HL-60 (cell line): ENCODE results near the gene BFSP2.

Experiments used
- DNase-seq, 2 experiments: peaks; one replicate each; pipeline ENCODE4 v3.0.0-alpha.2; 2010 to 2020; ENCODE audit warnings: low read depth in 1 of 2, low spot score in 1 of 2
- H3K27ac ChIP-seq: fragments of 250-450 bp; sonication (Bioruptor Pico); replicated peaks from 2 replicates; pipeline ENCODE4 v1.5.1; 2020; ENCODE audit warnings: mild to moderate bottlenecking, moderate library complexity
- H3K27me3 ChIP-seq: fragments of 250-450 bp; sonication (Bioruptor Pico); 2 replicates; pipeline ENCODE4 v1.5.1; 2021; ENCODE audit warnings: mild to moderate bottlenecking, moderate library complexity; ENCODE audit not compliant: insufficient read depth, poor library complexity, severe bottlenecking
- H3K4me3 ChIP-seq: replicated peaks from 2 replicates; pipeline ENCODE4 v1.5.1; 2011; ENCODE audit warnings: mild to moderate bottlenecking, control low read depth, low read length; ENCODE audit not compliant: insufficient read depth
- CTCF ChIP-seq: IDR thresholded peaks from one replicate; pipeline ENCODE4 v1.5.1; 2011; ENCODE audit warnings: low read length, control low read depth, inconsistent platforms; ENCODE audit not compliant: insufficient read depth
- GABPA ChIP-seq: IDR thresholded peaks from 2 replicates; pipeline ENCODE4 v1.6.1; 2012; ENCODE audit warnings: low read depth
- POLR2AphosphoS5 ChIP-seq: IDR thresholded peaks from 2 replicates; pipeline ENCODE4 v1.6.1; 2012; ENCODE audit warnings: low read depth
- SPI1 ChIP-seq: IDR thresholded peaks from 2 replicates; pipeline ENCODE4 v1.6.1; 2012; ENCODE audit warnings: low read depth, mild to moderate bottlenecking, borderline replicate concordance
- TF ChIP-seq, protein P1 (sequence below): IDR thresholded peaks from 2 replicates; pipeline ENCODE4 v1.6.1; 2012; ENCODE audit warnings: low read depth; ENCODE audit not compliant: insufficient replicate concordance

The BFSP2 gene

GRCh38 chr3:133367403-133367802 is 32.5 kb upstream of the BFSP2 start:
- no peak overlapping the region for H3K4me3 ChIP-seq

DNA sequence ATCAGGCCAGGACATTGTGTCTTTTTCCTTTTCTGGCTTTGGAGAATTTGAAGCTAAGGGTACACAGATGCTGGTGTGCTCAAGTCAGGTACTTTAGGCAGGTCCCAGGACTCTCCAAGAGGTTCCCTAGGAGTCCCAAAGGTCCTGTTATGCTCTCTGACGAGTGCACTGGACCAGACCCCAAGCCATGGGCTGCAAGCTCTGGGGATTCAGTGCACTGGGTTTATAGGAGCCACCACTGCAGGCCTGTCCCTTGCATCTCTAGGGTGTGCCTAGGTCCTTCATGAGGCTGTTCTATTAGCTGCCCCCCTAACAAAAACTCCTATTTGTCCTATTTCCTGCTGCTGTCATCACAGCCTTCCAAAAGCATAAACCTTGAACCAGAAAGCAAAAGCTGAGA is 31.9 kb upstream of the BFSP2 start:
- DNase-seq, result no peak
- no peak overlapping the region for H3K27ac ChIP-seq
- H3K4me3 ChIP-seq, result no peak overlapping the region
- no peak for TF ChIP-seq POLR2AphosphoS5
- TF ChIP-seq GABPA, result no peak
- TF ChIP-seq, protein P1, sequence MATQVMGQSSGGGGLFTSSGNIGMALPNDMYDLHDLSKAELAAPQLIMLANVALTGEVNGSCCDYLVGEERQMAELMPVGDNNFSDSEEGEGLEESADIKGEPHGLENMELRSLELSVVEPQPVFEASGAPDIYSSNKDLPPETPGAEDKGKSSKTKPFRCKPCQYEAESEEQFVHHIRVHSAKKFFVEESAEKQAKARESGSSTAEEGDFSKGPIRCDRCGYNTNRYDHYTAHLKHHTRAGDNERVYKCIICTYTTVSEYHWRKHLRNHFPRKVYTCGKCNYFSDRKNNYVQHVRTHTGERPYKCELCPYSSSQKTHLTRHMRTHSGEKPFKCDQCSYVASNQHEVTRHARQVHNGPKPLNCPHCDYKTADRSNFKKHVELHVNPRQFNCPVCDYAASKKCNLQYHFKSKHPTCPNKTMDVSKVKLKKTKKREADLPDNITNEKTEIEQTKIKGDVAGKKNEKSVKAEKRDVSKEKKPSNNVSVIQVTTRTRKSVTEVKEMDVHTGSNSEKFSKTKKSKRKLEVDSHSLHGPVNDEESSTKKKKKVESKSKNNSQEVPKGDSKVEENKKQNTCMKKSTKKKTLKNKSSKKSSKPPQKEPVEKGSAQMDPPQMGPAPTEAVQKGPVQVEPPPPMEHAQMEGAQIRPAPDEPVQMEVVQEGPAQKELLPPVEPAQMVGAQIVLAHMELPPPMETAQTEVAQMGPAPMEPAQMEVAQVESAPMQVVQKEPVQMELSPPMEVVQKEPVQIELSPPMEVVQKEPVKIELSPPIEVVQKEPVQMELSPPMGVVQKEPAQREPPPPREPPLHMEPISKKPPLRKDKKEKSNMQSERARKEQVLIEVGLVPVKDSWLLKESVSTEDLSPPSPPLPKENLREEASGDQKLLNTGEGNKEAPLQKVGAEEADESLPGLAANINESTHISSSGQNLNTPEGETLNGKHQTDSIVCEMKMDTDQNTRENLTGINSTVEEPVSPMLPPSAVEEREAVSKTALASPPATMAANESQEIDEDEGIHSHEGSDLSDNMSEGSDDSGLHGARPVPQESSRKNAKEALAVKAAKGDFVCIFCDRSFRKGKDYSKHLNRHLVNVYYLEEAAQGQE, result no peak
- TF ChIP-seq SPI1, result no peak
- no peak for TF ChIP-seq CTCF
- H3K27me3 ChIP-seq, result peaks cover 7% of the 10 kb centered on the region

More at GRCh38 chr3:133367403-133367802, 32.5 kb upstream of the BFSP2 start:
- Histone ChIP-seq H3K27ac (no peak overlapping the region), H3K27me3 (peaks cover 7% of the 10 kb centered on the region)
- no peak for DNase-seq
- TF ChIP-seq, protein P1, result no peak
- TF ChIP-seq CTCF (no peak), SPI1 (no peak), GABPA (no peak), POLR2AphosphoS5 (no peak)

GRCh38 chr3:133368371-133369067 is 31.3 kb upstream of the BFSP2 start:
- Histone ChIP-seq H3K4me3 (no peak overlapping the region), H3K27ac (no peak overlapping the region), H3K27me3 (peaks cover 7% of the 10 kb centered on the region)
- no peak for TF ChIP-seq CTCF
- TF ChIP-seq, protein P1, result no peak
- TF ChIP-seq POLR2AphosphoS5, result no peak
- no peak for TF ChIP-seq GABPA
- no peak for TF ChIP-seq SPI1
- no peak for DNase-seq
